GM19463 (cell line): ENCODE results near the gene ZNF333.

Source experiments
- ATAC-seq: cut with Tn5 transposase; IDR thresholded peaks from one replicate; pipeline ENCODE4 v1.9.1; 2021; ENCODE audit warnings: mild to moderate bottlenecking, moderate library complexity; ENCODE audit not compliant: unreplicated experiment

The ZNF333 gene

DNA sequence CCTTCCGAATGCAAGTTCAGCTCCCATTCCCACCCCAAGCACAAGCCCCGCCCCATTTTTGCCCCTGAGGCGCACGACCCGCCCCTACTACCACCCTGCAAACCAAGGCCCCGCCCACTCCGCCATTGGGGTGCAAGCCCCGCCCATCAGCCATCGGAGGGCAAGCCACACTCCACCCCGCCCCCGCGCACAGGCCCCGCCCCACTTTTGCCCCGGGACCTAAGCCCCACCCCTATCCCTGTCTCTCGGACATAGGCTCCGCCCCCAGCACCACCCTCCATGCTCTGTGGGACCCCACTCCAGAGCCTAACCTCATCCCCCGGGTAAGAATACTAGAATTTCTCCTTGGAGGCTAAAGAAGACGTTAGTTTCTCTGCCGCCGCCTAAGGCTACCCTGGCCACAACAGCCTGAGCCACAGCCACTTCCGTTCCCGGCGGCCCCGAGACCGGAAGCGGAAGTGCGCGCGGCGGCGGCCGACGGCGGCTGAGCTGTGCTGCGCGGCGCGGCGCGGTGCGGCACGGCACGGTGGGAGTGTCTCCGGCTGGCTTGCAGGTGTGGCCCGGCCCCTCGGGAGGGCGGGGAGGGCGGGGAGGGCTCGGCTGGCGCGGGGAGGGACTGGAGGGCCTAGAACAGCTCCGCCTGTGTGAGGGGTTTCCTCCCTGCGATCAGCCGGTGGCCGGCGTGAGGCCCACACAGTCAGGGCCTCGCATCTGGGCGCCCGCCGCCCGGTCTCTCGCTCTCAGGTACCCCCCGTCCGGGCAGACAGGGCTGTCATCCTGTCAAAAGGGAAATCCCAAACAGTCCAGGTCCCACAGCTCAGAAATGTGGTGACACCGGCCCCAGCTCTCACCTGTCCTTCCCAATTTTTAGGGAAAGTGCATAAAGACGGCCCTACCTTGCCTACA is at the start of gene ZNF333:
ZNF333 (plus strand) TSS at position 451 of the 906 bp plus-strand sequence. CDS start 3,444 bp downstream, outside the sequence.
- ATAC-seq = peak; percentile 96

- no peak for ATAC-seq
Observed at GRCh38 chr19:14648506-14648905, 41.3 kb upstream of the ZNF333 start.

GRCh38 chr19:14649020-14649419 is 40.8 kb upstream of the ZNF333 start:
- no peak for ATAC-seq

- ATAC-seq = no peak
Observed at GRCh38 chr19:14650161-14650560, 39.7 kb upstream of the ZNF333 start.

GRCh38 chr19:14654786-14655560 is 34.9 kb upstream of the ZNF333 start:
- no peak for ATAC-seq

DNA sequence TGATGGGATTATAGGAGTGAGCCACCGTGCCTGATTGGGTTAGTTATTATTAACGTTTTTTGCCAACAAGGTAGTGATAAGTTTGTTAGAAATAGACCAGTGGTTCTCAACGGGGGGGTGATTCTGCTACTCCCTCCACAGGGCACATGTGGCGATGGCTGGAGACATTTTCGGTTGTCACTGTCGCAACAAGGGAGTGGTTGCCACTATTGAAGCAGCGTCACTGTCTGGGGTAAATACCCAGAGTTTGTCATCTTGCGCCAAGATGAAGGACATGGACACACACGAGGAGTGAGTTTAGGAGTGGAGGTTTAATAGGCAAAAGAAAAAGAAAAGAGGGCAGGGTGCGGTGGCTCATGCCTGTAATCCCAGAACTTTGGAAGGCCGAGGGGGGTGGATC is 34.1 kb upstream of the ZNF333 start:
- no peak for ATAC-seq

GRCh38 chr19:14659874-14660489 is 29.9 kb upstream of the ZNF333 start:
- ATAC-seq = no peak

- no peak for ATAC-seq
Observed at GRCh38 chr19:14661372-14661924, 28.4 kb upstream of the ZNF333 start.

- no peak for ATAC-seq
Observed at GRCh38 chr19:14669940-14670339, 19.9 kb upstream of the ZNF333 start.

- no peak for ATAC-seq
Observed at GRCh38 chr19:14670408-14670807, 19.4 kb upstream of the ZNF333 start.

- no peak for ATAC-seq
Observed at GRCh38 chr19:14672188-14672872, 17.5 kb upstream of the ZNF333 start.

- ATAC-seq = no peak
Observed at GRCh38 chr19:14673088-14673487, 16.8 kb upstream of the ZNF333 start.

DNA sequence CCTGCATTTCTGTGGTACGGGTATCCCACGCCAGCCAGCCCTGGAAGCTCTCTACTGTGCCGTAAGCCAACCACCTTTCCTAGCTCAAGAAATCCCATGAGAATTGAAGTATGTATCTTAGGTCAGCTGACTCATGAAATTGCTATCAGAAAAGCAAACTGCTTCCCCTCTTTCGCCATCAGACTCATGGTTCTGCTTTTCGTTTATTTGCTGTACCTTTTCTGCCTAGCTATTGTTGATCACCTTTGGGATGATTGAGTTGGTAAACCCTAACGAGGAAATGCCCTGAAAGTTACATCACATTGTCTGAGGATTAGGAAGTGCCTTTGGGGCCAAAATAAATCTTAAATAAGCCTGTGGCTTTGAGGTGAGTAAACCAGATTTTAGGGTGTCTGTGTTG is 15.1 kb upstream of the ZNF333 start, which contains the start of gene ADGRE3:
ADGRE3 (minus strand) TSS at position 81 of the 400 bp plus-strand sequence; CDS start at position 7, 74 bp downstream.
- ATAC-seq = no peak

GRCh38 chr19:14676762-14677161 is 13.1 kb upstream of the ZNF333 start:
- no peak for ATAC-seq

DNA sequence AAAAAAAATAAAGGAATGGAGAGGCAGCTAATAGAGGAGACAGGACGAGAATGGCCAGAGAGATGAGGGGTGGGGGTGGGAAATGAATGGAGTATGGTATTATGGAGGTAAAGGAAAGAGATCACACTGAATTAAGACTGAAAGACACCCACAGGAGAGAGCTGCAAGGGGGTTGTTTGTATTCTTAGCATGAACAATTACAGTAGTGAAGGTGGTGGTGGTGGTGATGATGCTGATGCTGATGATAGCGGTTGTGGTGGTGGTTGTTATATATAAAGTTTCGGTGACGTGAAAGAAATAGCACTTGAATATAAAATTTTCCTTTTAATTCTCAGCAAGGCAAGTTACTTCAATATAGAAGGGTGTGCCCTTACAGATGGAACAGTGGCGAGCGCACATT is 12.4 kb upstream of the ZNF333 start:
- ATAC-seq = no peak

DNA sequence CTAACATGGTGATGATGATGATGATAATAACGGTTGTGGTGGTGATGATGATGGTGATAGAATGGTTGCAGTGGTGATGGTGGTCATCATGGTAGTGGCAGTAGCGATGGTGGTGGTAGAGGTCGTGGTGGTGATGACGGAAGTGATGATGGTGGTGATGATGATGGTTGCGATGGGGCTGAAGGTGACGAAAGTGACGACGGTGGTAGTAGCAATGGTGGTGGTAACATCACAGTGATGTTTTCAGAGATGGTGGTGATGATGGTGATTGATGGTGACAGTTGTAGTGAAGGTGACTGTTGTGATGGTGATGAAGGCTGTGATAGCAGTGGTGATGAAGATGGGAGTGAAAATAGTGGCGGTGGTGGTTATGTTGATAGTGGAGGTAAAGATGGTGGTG is 11.6 kb upstream of the ZNF333 start:
- ATAC-seq = no peak

DNA sequence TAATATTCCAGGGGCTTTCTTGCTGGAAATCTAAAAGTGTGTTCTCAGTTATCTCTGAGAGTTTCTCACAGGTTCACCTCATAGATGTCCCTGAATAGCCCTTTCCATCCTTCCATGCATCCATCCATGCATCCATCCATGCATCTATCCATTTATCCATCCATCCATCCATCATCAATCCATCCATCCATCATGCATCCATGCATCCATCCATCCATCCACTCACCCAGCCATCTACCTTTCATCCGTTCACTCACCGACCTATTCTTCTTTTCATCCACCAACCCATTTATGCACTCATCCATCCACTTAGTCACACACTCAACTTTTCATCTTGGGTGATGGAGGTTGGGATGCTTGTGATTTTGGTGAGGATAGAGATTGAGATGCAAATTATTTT is 7.8 kb upstream of the ZNF333 start:
- no peak for ATAC-seq

- ATAC-seq = no peak
Observed at GRCh38 chr19:14683439-14683838, 6.4 kb upstream of the ZNF333 start.

DNA sequence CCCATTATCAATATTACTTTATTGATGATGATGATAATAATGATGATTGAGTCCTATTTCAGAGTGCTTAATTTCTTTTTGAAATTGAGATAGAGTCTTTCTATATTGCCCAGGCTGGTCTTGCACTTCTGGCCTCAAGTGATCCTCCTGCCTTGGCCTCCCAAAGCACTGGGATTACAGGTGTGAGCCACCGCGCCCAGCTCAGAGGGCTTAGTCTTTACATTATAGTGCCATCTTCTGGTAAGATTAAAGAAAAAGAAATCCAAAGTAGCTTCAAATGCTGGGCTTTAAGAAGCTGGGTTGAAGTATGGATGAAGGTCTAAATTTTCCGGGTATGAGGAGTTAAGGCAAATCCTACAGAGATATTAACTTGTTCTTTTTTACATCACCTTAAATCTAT is 3.4 kb upstream of the ZNF333 start:
- no peak for ATAC-seq

- no peak for ATAC-seq
Observed at GRCh38 chr19:14694641-14695266, 4.9 kb downstream of the ZNF333 start.
